Ishikawa (cell line): ENCODE measurements around the gene CLTC.

ENCODE experiments used
- CEBPB ChIP-seq: IDR thresholded peaks from 2 replicates; pipeline ENCODE4 v1.6.1; 2012
- CREB1 ChIP-seq: IDR thresholded peaks from 2 replicates; pipeline ENCODE4 v1.6.1; 2012; ENCODE audit warnings: low read depth
- EGR1 ChIP-seq: IDR thresholded peaks from 2 replicates; pipeline ENCODE4 v1.6.1; 2012
- EP300 ChIP-seq: IDR thresholded peaks from 2 replicates; pipeline ENCODE4 v1.6.1; 2012; ENCODE audit warnings: borderline replicate concordance
- FOXM1 ChIP-seq: IDR thresholded peaks from 2 replicates; pipeline ENCODE4 v1.6.1; 2012; ENCODE audit warnings: low read depth, borderline replicate concordance
- NFIC ChIP-seq: IDR thresholded peaks from 2 replicates; pipeline ENCODE4 v1.6.1; 2012
- RAD21 ChIP-seq: IDR thresholded peaks from 2 replicates; pipeline ENCODE4 v1.6.1; 2012; ENCODE audit warnings: low read depth
- REST ChIP-seq: IDR thresholded peaks from 2 replicates; pipeline ENCODE4 v1.6.1; 2012; ENCODE audit warnings: low read depth, mild to moderate bottlenecking
- TAF1 ChIP-seq: IDR thresholded peaks from 2 replicates; pipeline ENCODE4 v1.6.1; 2012; ENCODE audit warnings: low read depth, mild to moderate bottlenecking
- TCF12 ChIP-seq: IDR thresholded peaks from 2 replicates; pipeline ENCODE4 v1.6.1; 2012; ENCODE audit warnings: low read depth
- TEAD4 ChIP-seq: IDR thresholded peaks from 2 replicates; pipeline ENCODE4 v1.6.1; 2012
- USF1 ChIP-seq: IDR thresholded peaks from 2 replicates; pipeline ENCODE4 v1.6.1; 2012
- YY1 ChIP-seq: IDR thresholded peaks from 2 replicates; pipeline ENCODE4 v1.6.1; 2012; ENCODE audit warnings: low read depth
- ZBTB7A ChIP-seq: IDR thresholded peaks from 2 replicates; pipeline ENCODE4 v1.6.1; 2012; ENCODE audit warnings: low read depth
- TF ChIP-seq, protein P1 (sequence below): IDR thresholded peaks from 2 replicates; pipeline ENCODE4 v1.6.1; 2012

The CLTC gene

DNA sequence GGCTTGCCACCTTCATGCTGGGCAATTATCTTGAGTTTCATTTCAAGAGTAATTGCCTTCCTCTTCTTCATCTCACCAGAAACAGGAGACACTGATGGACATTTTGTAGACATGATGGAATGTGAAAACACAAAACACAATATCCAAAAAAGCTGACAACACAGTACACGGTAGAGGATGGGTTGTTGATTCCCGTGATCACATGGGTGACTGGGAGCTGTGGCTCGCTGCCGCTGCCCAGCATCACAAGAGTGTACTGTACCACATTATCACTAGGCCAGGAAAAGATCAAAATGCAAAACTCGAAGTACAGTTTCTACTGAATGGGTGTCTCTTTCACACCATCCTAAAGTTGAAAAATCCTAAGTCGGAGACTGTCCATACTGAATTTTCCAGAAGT lies 80.1 kb downstream of the CLTC start:
- TF ChIP-seq CEBPB, result no peak
- TF ChIP-seq TCF12, result no peak
- TF ChIP-seq TAF1, result no peak
- TF ChIP-seq REST, result no peak
- TF ChIP-seq TEAD4, result no peak

DNA sequence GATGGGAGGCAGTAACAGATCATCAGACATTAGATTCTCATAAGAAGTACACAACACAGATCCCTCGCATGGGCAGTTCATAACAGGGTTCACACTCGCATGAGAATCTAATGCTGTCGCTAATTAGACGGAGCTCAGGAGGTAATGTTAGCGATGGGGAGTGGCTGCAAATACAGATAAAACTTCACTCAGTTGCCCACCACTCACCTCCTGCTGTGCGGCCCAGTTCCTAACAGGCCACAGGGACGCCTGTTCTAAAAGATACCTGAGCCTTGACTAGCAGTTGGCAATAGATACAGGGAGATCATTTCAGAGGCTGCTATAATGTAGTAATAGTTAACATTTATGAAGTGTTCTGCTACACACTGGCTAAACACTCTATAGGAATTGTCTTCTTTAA lies 82.6 kb downstream of the CLTC start:
- no peak for TF ChIP-seq RAD21
- no peak for TF ChIP-seq TCF12
- no peak for TF ChIP-seq TAF1
- no peak for TF ChIP-seq CEBPB
- no peak for TF ChIP-seq EP300
- no peak for TF ChIP-seq ZBTB7A
- TF ChIP-seq EGR1, result no peak
- no peak for TF ChIP-seq TEAD4
- no peak for TF ChIP-seq NFIC
- no peak for TF ChIP-seq CREB1
- no peak for TF ChIP-seq FOXM1
- no peak for TF ChIP-seq USF1
- no peak for TF ChIP-seq REST

GRCh38 chr17:59707149-59707970 lies 87.7 kb downstream of the CLTC start, which contains the start of the genes PTRH2 and VMP1:
PTRH2 (minus strand) TSS chr17:59707430; CDS start chr17:59697978, 9,452 bp downstream.
VMP1 (plus strand) TSS chr17:59707654; CDS start chr17:59731447, 23,793 bp downstream.
- TF ChIP-seq EGR1 (0 out of 2 replicates have a peak, but pooled peaks have one; percentile 16), EP300 (peak; percentile 8; the same call in 1 of the 2 replicates), TCF12 (no peak), CEBPB (no peak), ZBTB7A (no peak), YY1 (peak; percentile 25; the same call in 1 of the 2 replicates), CREB1 (peak; percentile 75), NFIC (peak; percentile 8; the same call in 1 of the 2 replicates), TEAD4 (0 out of 2 replicates have a peak, but pooled peaks have one; percentile 4), USF1 (peak; percentile 52; the same call in 1 of the 2 replicates), REST (no peak), TAF1 (peak; percentile 83)
- TF ChIP-seq, protein P1, sequence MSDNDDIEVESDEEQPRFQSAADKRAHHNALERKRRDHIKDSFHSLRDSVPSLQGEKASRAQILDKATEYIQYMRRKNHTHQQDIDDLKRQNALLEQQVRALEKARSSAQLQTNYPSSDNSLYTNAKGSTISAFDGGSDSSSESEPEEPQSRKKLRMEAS, result peak; percentile 98

GRCh38 chr17:59707971-59708430 lies 88.3 kb downstream of the CLTC start:
- no peak for TF ChIP-seq NFIC

GRCh38 chr17:59711936-59712335 lies 92.2 kb downstream of the CLTC start:
- TF ChIP-seq CEBPB (no peak), TAF1 (no peak), RAD21 (no peak), FOXM1 (no peak), USF1 (no peak), REST (no peak), TCF12 (no peak), TEAD4 (no peak), YY1 (no peak), NFIC (no peak), ZBTB7A (no peak), EGR1 (no peak), CREB1 (no peak), EP300 (no peak)
- TF ChIP-seq, protein P1, result no peak
